ENCODE measurements around the gene TBL3.
A peak's percentile ranks its signal among the peaks of the same experiment; 100 is the strongest.
"Not testable (repeated sequence)": the region's sequence is repeated elsewhere in the genome, so short reads cannot be mapped to it uniquely, and the experiment has no call there.

TBL3 gene

GRCh38 chr16:1971796-1972489 lies at the start of gene TBL3:
Gene TBL3, plus strand, starts transcription at chr16:1972053. Its CDS starts 112 bp downstream, at chr16:1972165.
- DNase-seq: peak; percentile 97

GRCh38 chr16:1922357-1922756 lies 49.5 kb upstream of the TBL3 start:
- no peak for DNase-seq

- no peak for DNase-seq
These were observed 48.4 kb upstream of the TBL3 start for GRCh38 chr16:1923299-1924034.

DNA sequence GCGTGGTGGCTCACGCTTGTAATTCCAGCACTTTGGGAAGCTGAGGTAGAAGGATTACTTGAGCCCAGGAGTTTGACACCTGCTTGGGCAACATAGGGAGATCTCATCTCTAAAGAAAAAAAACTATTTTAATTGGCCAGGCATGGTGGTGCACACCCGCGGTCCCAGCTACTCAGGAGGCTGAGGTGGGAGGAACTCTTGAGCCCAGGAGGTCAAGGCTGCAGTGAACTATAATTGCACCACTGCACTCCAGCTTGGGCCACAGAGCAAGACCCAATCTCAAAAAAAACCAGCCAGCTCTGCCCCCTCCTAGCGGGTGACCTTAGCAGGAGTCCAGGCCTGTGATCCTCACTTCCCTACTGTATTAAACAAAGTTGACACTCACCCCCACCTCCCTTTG lies 47.8 kb upstream of the TBL3 start:
- no peak for DNase-seq

DNA sequence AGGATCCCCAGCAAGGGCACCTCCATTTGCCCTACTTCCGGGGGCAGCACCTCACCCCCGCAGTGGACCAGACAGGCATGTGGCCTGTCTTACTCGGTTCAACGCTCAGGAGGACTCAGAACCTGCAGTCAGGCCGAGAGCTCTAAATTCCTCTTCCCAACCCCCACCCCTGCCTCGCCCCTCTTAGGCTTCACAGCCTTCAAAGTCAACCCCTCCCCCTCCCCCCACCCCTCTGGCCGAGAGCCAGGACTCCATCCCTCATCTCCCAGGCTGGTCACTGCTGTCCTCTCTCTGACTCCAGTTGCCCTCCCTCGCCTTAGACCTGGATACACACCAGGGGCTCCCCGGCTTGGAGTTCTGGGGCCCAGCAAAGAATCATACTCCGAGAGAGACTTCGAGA lies 45.6 kb upstream of the TBL3 start:
- DNase-seq: no peak

GRCh38 chr16:1929105-1929504 lies 42.7 kb upstream of the TBL3 start:
- DNase-seq: no peak

DNA sequence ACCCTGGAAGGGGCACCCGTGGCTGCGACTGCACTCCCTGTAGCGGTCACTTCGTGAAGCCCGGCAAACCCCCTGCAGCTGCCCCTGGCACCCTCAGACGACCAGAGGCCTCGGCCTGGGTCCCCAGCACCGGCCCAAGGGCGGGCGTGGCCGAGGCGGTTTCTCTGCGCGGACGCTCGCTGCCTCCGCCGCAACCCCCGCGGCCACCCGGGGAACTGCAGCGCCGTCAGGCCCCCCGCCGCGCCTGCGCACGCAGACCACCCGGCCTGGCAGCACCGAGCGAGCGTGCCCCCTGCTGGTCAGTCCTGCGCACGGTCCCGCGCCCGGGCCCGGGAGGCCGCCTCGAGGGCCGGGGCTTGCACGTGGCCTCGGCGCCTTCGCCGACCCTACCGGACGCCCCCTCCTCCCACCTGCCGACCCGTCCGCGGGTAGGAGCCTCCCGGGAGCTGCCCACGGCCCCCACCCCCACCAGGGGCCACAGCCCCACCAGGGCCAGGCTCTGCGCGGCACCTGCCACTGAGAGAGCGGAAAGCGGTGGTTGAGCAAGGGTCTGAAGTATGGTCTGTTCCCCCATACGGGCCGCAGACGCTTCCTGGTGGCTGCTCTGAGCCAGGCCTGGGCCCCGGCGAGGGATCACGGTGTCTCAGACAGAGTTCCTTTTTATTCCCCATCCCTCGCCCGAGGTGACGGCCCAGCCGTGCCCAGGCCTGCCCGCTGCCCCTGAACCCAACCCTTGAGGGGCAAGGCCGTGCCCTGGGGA lies 42.1 kb upstream of the TBL3 start:
- peak; percentile 90 for DNase-seq

DNA sequence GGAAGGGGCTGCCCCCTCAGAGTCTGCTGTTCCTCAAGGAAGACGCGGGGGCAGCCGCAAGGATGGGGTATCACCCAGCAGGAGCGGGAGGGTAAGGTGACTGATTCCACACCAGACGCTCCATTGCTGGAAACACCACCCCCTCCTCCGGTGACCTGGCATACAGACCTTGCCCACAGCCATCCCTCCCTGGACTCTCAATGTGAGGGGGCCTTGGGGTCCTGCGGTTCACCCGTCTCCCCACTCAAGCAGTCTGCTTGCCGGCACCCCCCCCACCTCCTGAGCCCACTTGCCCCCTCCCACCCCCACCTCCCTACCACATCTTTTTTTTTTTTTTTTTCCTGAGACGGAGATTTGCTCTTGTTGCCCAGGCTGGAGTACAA lies 41.5 kb upstream of the TBL3 start:
- DNase-seq: no peak

- no peak for DNase-seq
These were observed 39.5 kb upstream of the TBL3 start for GRCh38 chr16:1932050-1933028.

DNA sequence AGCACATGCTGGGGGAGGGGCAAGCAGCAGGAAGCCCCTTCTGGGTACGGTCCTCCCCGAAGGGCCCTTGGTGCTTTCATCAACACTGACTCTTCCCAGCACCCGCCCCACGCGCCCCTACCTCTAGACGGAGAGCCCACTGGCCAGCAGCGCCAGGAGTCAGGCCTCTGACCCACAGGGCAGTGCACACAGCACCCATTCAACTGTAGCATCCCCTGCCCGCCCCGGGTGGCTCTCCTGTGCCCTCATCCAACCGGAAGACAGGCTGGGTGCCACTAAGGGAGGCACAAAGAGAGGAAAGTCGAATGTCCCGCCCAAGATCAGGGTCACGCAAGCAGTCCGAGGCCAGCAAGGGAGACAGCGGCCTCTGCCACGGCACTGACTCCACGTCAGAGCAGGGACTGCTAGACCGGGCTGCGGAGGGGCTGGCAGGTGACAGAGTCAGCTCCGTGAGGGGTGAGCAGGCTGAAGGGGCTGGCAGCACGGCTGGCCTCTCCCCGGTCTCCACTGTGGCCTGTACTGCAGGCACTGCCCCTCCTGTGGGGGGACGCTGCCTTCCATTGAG lies 38.7 kb upstream of the TBL3 start:
- no peak for DNase-seq

GRCh38 chr16:1936945-1937479 lies 34.8 kb upstream of the TBL3 start:
- DNase-seq: no peak

GRCh38 chr16:1938316-1938715 lies 33.5 kb upstream of the TBL3 start:
- peak; percentile 13 for DNase-seq

DNA sequence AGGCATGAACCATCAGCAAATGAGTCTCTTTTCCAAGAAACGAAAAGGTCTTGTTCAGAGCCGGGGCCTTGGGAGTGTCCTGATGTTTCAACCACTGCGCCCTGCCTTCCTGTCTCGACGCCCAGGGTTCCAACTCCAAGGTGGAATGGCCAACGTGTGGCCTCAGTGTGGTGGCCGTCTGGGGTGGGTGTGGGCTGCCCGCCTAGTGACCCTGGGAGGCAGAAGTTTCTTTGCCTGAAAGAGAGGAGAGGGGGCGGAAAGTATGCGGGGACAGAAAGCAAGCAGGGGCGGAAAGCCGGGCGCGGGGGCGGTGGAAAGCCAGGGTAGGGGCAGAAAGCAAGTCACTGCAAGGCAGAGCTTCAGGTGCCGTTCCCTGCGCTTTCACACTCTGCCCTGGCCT lies 32.9 kb upstream of the TBL3 start:
- no peak for DNase-seq

GRCh38 chr16:1939833-1940232 lies 32.0 kb upstream of the TBL3 start:
- not testable (repeated sequence) for DNase-seq

GRCh38 chr16:1940273-1941161 lies 31.3 kb upstream of the TBL3 start:
- DNase-seq: no peak

DNA sequence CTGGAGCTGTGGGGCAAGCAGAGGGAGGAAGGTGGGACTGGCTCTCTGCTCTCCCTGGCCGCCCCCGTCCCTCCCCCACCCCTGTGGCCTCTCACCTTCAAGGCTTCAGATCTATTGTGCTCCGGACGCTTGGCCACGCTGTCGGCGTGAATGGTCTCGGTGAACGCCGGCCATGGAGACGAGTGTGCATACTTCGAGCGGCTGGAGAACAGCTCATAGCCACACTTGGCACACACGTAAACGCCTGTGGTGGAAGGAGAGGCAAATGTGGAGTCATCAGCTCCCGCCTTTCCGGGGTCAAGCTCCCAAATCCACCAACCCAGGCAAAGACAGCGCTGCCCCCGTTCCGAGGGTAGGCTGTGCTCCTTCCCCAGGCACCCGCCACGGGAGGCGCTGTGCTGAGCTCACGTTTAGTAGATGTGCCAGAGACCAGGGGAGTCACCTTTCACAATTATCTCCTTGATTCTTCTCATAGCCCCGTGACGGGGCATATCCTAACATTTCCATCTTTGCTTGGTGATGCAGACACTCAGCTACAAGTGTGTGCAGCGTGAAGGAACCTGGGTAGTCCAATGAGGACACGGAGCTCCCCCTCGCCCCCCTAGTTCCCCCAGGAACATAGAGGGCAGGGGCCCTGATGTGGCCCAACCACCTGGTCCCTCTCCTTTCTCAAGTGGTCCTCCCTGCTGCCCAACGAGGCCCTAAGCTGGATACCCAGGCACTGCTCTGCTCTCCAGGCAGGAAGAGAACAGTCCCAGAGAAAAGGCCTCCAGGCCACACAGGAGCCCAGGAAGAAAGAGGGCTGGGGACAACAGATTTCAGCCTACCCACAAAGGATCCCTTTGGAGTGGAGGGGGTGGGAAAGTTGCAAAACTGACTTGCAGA lies 30.4 kb upstream of the TBL3 start:
- DNase-seq: no peak

- DNase-seq: no peak
These were observed 29.6 kb upstream of the TBL3 start for GRCh38 chr16:1942047-1942809.

GRCh38 chr16:1942810-1943726 lies 28.8 kb upstream of the TBL3 start, which contains the start of gene MSRB1:
Gene MSRB1, minus strand, starts transcription at chr16:1943199. Its CDS starts 43 bp downstream, at chr16:1943156.
- DNase-seq: peak; percentile 99
